GM19240 (cell line): ENCODE data around the gene CD34.
"Not testable (repeated sequence)": the region's sequence is repeated elsewhere in the genome, so short reads cannot be mapped to it uniquely, and the experiment has no call there.

ENCODE experiments used
- DNase-seq: peaks from one replicate; pipeline ENCODE4 v3.0.0; 2011; ENCODE audit warnings: low spot score; ENCODE audit not compliant: insufficient read length

Gene CD34

DNA sequence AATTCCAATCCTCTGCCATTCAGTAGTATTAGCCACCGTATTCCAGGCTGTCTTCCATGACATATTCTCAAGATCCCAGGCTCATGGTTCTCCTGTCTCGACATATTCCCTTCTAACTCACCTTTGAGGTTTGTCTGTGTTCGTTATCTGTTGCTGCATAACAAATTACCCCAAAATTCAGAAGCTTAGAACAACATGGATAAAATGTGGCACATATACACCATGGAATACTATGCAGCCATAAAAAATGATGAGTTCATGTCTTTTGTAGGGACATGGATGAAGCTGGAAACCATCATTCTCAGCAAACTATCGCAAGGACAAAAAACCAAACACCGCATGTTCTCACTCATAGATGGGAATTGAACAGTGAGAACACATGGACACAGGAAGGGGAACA is 33.0 kb downstream of the CD34 start:
- DNase-seq: not testable (repeated sequence)

- DNase-seq: no peak
Observed at GRCh38 chr1:207876131-207876530, 34.8 kb downstream of the CD34 start.

DNA sequence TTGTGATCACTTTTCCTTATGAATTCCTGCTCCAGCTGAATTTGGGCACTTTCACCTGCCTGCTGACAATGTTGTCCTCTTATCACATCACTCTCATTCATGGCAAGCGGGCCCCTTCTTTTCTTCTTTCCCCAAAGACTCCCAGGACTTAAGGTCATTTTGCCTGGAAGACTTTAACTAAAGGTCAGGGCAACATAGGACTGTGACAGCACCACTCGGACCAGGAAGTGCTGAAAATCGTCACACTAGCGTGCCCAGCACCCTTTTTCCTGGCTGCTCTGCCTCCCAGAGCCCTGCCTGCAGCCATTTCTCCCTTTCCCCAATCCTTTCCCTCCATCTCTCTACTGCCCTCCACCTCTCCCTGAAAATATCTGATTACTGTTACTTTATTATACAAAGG is 35.4 kb downstream of the CD34 start:
- no peak for DNase-seq

- no peak for DNase-seq
Observed at GRCh38 chr1:207873055-207873890, 37.7 kb downstream of the CD34 start.

GRCh38 chr1:207872621-207873020 is 38.3 kb downstream of the CD34 start:
- no peak for DNase-seq

GRCh38 chr1:207871117-207871649 is 39.7 kb downstream of the CD34 start:
- no peak for DNase-seq

GRCh38 chr1:207870306-207871031 is 40.5 kb downstream of the CD34 start:
- no peak for DNase-seq

- no peak for DNase-seq
Observed at GRCh38 chr1:207869859-207870258, 41.1 kb downstream of the CD34 start.

DNA sequence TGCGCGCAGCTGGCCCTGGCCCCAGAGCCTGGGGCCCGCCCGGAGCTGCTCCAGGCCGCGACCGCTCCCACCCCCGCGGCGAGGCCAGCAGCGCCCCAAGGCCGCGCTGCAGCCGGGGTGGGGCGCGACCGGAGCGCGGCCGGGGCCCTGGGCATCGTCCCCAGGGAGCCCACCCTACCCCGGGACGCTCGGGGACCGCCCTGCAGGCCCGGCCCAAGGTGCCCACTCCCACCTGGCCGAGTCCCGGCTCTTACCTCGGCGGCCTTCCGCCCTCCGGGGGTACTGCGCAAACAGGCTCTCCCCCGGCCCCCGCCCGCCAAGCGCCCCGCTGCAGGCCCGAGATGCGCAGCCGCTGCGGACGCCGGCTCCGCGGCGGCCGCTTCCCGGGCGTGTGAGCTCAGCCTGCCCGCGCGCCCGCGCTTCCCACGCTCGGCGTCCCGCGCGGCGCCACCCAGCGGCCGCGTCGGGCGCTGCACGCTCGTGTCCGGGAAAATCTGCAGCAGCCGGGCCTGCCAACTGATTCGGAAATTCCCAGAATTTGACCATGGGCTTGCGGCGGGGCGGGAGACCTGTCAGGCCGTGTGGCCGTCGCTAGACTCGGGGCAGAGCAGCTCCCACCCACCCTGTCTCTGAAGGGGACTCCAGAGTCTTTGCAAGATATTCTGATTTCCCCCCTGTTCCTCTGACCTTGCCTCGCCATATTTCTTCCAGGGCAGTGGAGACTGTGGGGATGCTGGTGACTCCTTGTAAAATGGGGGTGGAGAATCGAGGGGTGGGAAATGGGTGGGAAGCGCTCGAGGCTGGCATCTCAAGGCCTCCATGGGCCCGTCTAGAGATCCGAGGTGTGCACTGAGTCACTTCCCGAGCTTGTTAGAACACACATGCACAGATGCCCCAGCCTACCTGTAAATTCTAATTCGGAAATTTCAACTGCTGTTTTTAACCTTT is 41.9 kb downstream of the CD34 start:
- peak; percentile 64 for DNase-seq

GRCh38 chr1:207868251-207868773 is 42.6 kb downstream of the CD34 start:
- no peak for DNase-seq

- no peak for DNase-seq
Observed at GRCh38 chr1:207867136-207868109, 43.5 kb downstream of the CD34 start.

DNA sequence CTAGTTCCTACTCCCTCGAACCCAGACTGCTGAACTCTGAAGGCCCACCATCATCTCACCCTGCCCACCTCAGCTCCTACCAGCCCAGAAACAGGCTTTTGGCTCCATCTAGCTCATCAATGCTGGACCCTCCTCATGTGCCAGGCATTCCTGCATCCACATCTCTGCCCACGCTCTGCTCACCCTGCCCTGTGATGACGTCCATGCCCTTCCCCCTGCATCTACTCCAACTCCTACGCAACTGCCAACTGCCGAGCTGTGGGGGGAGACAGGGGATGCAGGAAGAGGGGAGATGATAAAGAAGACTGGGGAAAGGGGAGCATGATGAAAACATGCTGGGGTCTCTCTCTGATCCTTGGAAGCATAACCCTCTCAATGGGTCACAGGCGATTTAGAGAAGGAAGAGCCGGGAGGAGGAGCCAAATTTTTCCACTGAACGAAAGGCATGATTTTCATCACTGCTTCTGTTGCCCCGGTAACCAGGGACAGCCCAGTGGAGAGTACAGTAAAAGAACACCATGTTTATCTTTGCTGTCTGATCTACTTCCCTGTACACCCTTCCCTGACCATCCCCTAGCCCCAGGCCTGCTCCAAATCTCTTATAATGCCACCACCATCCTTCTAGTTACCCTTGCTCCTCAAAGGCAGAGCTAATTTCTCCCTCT is 44.3 kb downstream of the CD34 start:
- DNase-seq: no peak

- DNase-seq: peak; percentile 45
Observed at GRCh38 chr1:207863893-207864535, 46.9 kb downstream of the CD34 start.

DNA sequence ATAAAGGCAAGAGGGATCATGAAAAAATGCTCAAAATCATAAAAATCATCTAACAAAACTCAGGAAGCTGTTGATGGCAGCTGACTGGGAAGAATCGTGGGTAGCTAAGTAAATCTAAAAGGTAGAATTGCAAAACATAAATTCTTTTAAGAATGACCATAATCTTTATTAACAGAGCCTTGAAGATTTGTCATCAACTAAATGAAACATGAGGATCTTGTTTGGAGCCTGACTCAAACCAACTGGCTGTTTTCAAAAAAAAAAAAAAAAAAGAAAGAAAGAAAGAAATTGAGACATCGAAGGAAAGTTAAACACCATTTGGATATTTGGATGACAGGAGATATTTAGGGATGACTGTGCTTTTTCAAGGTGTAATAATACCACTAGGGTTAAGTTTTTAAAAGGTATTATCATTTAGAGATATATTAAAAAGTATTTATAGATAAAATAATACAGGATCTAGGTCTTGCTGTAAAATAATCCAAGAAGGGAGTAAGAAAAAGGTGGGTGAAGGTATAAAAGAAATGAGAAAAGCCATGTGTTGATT is 48.6 kb downstream of the CD34 start:
- no peak for DNase-seq

DNA sequence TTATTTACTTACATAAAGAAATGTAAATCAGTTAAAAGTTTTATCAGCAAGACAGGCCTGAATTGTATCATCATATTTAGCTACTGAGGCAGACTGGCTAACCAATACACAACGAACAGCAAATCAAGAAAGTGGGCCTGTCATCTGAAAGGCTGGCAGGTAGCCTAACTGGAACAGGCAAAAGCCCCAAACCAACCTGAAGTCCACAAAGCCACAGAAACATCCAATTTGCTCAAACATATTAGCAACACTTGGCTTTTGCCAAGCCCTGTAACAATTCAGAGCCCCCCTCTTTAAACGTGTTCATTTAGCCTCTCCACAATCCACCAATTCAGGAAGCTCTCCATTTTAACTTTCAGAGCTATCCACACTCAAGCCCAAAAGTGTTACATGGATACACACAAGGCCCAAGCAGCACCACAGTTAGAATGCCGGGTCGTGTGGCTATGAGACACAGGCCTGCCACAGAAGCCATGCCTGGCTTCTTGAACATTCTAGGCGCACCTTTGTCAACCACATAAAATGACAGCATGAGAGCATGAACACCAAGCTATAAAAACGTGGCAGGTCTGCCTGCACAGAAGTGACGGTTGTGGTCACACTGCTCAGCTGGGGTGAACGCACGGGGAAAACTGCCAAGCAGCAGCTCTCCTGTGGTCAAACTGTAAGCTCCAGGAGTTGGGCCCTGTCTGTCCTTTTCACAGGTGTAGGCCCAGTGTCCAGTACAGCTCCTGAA is 49.3 kb downstream of the CD34 start:
- DNase-seq: no peak

GRCh38 chr1:207860531-207860930 is 50.4 kb downstream of the CD34 start:
- no peak for DNase-seq

GRCh38 chr1:207858806-207859205 is 52.1 kb downstream of the CD34 start:
- DNase-seq: no peak

DNA sequence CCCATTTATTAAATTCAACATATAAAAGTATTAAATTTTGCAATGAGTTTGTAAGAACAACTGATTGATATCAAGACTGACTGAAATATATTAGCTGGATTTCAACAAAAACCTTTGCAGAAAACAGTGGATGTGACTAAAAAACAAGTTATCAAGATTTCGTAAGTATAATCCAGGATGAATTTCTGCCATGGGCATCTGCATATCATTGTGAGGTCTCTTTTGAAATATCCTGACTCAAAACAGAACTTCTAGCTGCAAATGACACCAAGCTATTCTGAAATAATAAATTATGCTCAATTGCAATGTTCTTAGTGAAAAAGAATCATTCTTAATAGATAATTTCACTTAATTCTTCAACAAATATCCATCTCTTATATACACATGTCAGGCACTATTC is 52.6 kb downstream of the CD34 start:
- no peak for DNase-seq
